Neural crest cell (in vitro differentiated cells): ENCODE data around the gene FCRL4. TPM values are rescaled to one million over a fixed set of nuclear protein-coding genes. Genes with fewer than 3 reads are reported as not detected.

Source experiments
- DNase-seq: peaks from one replicate; pipeline ENCODE4 v3.0.0; 2021; ENCODE audit warnings: low read depth, mixed read lengths, low spot score
- H3K27ac Mint-ChIP-seq: one replicate; pipeline ENCODE4 v1.8.0; 2021; ENCODE audit warnings: mild to moderate bottlenecking, mixed read lengths; ENCODE audit not compliant: unreplicated experiment
- H3K27me3 Mint-ChIP-seq: 2 replicates; pipeline ENCODE4 v1.8.0; 2021; ENCODE audit warnings: low read depth, mild to moderate bottlenecking, mixed read lengths
- H3K36me3 Mint-ChIP-seq: 2 replicates; pipeline ENCODE4 v1.8.0; 2021; ENCODE audit warnings: low read depth, mild to moderate bottlenecking, mixed read lengths
- H3K4me1 Mint-ChIP-seq: 2 replicates; pipeline ENCODE4 v1.8.0; 2021; ENCODE audit warnings: mixed read lengths
- H3K4me3 Mint-ChIP-seq: one replicate; pipeline ENCODE4 v1.8.0; 2021; ENCODE audit warnings: mild to moderate bottlenecking, mixed read lengths
- H3K9me3 Mint-ChIP-seq: 2 replicates; pipeline ENCODE4 v1.8.0; 2021; ENCODE audit warnings: mixed read lengths
- long read RNA-seq: library from polyadenylated mRNA; unstranded; transcript quantifications from one replicate; pipeline ENCODE4 v2.0.0, GENCODE V29; 2020
- total RNA-seq: library from RNA; stranded (reverse); gene quantifications from 2 replicates; pipeline ENCODE4 v1.2.1, GENCODE V29; 2021
- TF ChIP-seq, protein P1 (sequence below): fragments of 200-600 bp; sonication (generic); conservative IDR thresholded peaks from 2 replicates; pipeline ENCODE4 v1.5.0; 2021; ENCODE audit warnings: antibody characterized with exemption, mild to moderate bottlenecking

FCRL4 gene
- total RNA-seq = not detected in 2 replicates
- long read RNA-seq = 0 reads

DNA sequence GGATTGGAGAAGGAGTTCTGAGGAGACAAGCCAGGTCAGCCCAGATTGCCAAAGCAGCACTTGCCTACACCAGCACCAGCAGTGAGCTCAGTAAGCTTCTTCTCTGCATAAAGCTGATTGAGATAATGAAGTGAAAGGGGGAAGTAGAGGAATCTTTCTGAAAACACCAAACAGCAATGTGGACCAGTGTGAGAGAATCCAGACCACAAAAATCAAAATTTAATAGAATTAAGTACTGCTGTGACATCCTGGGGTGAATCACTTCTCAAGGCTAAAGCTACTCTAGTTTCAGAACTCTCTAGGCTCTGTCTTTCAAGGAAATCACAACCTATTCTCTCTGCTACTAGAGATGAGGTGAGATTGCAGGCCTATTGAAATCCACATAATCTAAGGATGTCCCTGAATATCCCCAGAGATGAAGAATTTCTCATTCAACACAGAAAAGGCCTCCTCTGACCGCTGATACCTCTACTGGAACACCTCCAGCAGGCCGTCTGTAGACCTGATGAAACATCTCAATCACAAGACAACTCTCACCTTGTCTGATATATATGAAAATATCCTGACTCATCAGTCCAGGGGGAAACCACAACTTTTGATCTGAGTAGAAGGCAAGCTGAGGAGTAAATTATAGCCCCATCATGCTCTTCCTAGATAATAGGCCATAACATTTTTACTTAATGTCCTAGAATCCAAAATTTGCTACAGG, at the start of gene FCRL4:
Gene FCRL4, minus strand, starts transcription at position 127 of the 709 bp plus-strand sequence. CDS start 141 bp downstream, outside the sequence.
- Mint-ChIP-seq H3K36me3 (no peaks in the 10 kb centered on the region), H3K9me3 (no peaks in the 10 kb centered on the region), H3K4me1 (no peaks in the 10 kb centered on the region), H3K27me3 (peaks cover 40% of the 10 kb centered on the region), H3K27ac (peak within 1 kb of the TSS; percentile 6), H3K4me3 (no peak within 1 kb of the TSS)
- no peak for DNase-seq
- TF ChIP-seq, protein P1, sequence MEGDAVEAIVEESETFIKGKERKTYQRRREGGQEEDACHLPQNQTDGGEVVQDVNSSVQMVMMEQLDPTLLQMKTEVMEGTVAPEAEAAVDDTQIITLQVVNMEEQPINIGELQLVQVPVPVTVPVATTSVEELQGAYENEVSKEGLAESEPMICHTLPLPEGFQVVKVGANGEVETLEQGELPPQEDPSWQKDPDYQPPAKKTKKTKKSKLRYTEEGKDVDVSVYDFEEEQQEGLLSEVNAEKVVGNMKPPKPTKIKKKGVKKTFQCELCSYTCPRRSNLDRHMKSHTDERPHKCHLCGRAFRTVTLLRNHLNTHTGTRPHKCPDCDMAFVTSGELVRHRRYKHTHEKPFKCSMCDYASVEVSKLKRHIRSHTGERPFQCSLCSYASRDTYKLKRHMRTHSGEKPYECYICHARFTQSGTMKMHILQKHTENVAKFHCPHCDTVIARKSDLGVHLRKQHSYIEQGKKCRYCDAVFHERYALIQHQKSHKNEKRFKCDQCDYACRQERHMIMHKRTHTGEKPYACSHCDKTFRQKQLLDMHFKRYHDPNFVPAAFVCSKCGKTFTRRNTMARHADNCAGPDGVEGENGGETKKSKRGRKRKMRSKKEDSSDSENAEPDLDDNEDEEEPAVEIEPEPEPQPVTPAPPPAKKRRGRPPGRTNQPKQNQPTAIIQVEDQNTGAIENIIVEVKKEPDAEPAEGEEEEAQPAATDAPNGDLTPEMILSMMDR = no peak

DNA sequence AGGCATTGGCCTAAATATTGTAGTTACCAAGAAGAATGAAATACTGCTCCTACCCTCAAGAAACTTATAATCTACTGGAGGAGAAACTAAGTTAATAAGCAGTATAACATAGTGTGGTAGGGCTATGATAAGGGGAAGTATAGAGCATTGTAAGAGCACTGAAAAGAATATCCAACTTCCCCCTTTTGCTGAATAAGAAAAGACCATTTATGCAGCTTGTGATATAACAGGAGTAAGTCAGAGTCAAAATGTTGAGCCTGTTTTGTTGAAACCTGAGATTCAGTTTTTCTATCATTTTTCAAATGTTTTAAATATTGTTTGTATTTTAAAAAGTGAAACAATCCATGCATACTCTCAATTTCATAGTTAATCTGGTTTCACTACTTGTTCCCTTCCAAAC, 48.3 kb upstream of the FCRL4 start:
- DNase-seq = no peak
- H3K36me3 Mint-ChIP-seq = no peaks in the 10 kb centered on the region
- TF ChIP-seq, protein P1 = no peak
- H3K4me1 Mint-ChIP-seq = no peaks in the 10 kb centered on the region
- H3K27ac Mint-ChIP-seq = no peak overlapping the region
- peaks cover 31% of the 10 kb centered on the region for H3K27me3 Mint-ChIP-seq
- H3K4me3 Mint-ChIP-seq = no peak overlapping the region
- no peaks in the 10 kb centered on the region for H3K9me3 Mint-ChIP-seq

DNA sequence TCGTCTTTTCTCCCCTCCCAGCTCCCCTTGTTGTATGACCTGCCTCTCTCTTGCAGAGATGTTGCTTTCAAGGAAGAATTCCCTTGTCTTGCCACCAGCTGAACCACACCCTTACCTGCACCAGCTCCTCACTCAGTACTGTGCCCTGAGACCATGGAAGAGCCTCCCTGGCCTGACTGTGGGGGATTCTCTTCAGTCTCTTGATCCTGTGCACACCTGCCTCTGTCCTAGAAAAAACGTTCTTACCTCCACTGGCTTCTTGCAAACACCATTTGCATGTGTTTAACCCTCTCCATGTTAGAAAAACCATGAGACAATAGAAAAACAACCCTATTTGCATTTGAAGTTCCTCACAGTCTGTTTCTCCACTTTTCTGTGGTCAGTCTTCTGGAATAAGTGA, 43.3 kb upstream of the FCRL4 start:
- DNase-seq = no peak
- Mint-ChIP-seq H3K4me3 (no peak overlapping the region), H3K27me3 (peaks cover 29% of the 10 kb centered on the region), H3K36me3 (no peaks in the 10 kb centered on the region), H3K9me3 (no peaks in the 10 kb centered on the region), H3K4me1 (no peaks in the 10 kb centered on the region), H3K27ac (no peak overlapping the region)
- TF ChIP-seq, protein P1 = no peak

DNA sequence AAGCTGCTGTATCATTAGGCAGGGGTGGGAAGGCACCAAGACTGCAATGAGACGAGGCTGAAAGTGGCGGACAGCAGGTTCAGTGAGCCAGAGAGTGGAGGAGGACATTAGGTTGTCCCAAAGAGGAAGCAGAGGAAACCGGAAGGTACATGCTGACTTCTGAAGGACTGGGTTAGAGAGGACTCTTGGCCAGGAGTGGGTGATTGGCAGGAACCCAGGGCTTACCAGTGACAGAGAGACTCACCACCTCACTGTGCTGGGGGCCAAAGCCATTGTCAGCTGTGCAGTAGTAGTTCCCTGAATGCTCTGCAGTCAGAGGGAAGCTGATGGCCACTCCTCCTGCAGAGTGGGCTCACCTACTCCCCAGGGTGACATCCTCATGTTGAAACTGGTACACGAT, 41.9 kb upstream of the FCRL4 start:
- Mint-ChIP-seq H3K27ac (no peak overlapping the region), H3K36me3 (no peaks in the 10 kb centered on the region), H3K27me3 (peaks cover 23% of the 10 kb centered on the region), H3K4me1 (no peaks in the 10 kb centered on the region), H3K4me3 (no peak overlapping the region), H3K9me3 (no peaks in the 10 kb centered on the region)
- TF ChIP-seq, protein P1 = no peak
- no peak for DNase-seq

DNA sequence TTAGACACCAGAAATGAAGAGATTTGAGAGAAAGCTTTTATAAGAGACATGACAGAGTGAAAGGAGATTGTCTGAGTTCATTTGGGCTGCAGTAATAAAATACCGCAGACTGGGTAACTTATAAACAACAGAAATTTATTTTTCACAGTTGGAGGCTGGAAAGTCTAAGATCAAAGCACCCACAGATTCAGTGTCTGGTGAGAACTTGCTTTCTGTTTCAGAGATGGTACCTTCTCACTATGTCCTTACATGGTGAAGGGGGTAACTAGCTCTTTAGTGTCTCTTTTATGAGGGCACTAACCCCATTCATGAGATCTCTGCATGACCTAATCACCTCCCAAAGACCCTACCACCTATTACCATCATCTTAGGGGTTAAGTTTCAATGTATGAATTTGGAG, 30.9 kb upstream of the FCRL4 start:
- no peak for DNase-seq
- Mint-ChIP-seq H3K4me3 (no peak overlapping the region), H3K27ac (no peak overlapping the region), H3K4me1 (no peaks in the 10 kb centered on the region), H3K9me3 (no peaks in the 10 kb centered on the region), H3K36me3 (no peaks in the 10 kb centered on the region), H3K27me3 (peaks cover 56% of the 10 kb centered on the region)
- TF ChIP-seq, protein P1 = no peak
